ENCODE measurements around the gene IL25.
"Not testable (repeated sequence)": the region's sequence is repeated elsewhere in the genome, so short reads cannot be mapped to it uniquely, and the experiment has no call there.

The IL25 gene

DNA sequence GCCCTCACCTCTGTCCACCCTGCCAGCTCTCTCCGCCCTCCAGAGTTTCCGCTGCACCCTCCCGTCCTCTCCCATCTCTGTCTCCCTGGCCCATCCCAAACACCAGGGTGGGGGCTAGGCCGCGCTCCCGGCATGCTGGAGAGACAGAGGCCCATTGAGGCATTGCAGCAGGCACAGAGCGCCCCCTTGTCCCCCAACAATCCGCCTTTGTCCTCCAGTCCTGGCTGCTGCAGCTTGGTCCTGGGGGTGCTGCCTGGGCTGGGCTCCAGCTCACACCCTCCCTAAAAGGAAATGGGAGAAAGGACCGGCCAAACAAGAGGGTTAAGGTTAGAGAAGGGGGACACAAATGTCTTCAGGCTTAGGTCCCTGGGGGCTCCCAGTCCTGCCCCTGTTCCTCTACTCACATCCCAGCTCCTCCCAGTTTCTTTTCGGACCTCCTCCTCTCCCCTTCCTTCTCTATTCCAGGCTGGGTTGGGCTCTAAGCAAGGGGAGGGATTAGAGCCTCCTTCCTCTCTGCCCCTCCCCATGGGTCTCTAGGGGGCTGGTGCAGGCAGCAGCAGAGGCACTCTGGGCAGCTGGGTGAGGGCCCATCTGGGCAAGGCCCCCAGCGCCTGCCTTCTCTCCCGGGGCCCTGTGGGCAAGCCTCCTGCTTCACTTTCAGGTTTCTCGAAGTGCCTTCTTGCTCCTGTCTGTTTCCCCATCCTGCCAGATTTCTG lies 4.0 kb downstream of the IL25 start, which contains the start of gene CMTM5:
Gene CMTM5, plus strand, starts transcription at position 565 of the 716 bp plus-strand sequence. CDS start 206 bp downstream, outside the sequence.
- DNase-seq: no peak

DNA sequence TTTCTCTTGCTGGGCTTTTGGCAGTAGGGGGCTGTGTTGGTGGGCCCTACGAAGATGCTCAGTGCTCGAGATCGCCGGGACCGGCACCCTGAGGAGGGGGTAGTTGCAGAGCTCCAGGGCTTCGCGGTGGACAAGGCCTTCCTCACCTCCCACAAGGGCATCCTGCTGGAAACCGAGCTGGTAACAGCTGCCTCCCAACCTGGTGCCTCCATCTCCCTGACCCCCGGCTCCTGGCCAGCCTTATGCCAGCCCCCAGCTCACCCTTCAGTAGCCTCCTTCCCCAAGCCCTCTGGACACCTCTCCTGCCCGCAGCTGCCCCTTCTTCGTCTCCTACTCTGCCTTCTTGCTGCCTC lies 4.6 kb downstream of the IL25 start:
- DNase-seq: no peak

DNA sequence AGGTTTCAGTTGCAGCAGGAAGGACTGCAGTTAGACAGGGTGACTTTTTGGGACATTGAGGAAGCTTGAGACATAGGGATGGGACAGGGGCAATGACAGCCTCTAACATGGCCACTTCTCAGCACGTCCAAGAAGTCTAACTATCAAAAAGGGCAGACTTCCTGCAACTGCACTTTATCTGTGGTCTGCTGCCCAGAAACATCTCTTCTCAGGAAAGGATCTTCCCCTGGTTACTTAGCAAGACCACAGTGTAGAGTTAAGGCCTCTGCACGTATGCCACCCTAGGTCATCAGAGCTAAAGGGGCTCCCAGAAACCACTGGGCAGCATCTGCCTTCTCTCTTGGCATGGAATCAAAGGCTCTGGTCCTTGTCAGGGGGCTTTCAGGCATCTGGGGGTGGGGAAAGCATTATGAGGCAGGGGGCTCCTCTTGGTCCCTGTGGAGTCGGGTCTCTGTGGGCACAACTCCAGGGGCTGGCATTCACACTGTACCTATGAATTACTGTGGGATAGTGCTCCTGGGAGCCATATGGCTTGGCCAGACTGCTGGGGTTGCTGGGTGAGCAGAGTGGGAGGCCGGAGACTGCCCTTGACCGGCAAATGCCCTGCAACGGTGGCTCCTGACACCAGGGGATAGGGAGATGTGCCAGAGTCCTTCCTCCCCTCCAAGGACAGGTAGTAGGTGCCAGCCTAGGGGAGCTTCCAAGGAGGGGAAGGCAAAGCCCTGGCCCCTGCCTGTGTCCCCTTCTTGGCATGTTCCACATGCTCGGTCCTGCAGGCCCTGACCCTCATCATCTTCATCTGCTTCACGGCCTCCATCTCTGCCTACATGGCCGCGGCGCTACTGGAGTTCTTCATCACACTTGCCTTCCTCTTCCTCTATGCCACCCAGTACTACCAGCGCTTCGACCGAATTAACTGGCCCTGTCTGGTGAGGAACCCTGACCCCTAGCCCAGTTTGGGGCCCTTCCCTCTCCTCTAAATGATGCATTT lies 5.3 kb downstream of the IL25 start:
- no peak for DNase-seq

DNA sequence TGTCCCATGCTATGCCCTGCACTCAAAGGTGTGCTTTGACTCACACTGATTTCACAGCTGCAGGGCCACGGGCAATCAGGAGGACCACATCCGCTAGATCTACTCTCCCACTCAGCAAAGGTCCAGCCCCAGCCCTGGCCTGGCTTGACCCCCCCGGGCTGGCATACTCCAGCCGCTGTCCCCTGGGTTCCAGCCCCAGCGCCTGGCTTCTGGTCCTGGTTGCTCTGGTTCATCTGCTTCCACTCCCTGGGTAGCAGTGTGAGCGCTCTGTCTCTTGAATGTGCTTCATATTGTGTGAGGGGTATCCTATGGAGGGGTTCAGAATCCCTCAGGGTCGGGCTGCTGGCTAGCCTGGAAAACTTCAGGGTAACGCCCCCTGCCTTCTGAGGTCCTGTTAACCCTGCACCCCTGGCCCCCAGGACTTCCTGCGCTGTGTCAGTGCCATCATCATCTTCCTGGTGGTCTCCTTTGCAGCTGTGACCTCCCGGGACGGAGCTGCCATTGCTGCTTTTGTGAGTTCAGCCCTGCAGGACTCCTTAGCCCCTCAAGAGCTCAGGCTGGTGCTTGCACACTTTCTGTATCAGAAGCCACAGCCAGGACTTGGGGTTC lies 6.1 kb downstream of the IL25 start:
- no peak for DNase-seq

DNA sequence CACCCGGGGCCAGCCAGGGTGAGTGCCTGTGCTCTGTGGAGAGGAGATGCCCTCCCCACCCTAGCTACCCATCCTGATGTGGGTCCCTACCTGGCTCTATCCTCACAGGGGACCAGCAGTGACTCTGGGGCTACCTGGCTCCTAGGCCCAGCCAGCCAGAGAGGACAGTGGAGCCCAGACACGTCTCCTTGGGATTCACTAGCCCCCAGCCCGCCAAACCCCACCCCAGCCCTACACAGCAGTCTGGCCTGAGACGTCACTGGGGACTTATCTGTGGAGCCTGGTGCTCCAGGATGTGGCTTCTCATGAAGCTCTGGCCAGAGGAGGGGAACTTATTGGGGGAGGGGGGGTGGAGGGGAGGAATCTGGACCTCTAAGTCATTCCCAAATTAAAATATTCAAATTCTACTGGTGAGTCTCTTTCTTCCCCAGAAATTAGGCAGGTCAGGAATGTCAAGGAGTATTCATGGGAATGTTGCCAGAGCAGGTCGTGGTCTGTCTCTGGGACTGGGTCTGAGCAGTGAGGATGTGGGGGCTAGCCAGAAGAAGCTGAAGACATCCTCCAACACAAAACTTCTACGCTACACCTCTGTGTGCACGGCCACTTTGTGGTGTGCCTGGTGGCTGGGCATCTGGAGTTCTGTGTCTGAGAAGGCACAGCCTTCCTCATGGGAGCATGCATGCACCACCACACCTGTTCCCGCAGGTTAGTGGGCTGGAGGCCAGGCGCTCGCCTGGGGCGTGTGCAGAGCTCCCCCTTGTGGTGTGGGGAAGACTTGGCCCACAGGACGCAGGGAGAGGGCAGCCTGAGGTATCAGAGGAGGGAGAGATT lies 7.0 kb downstream of the IL25 start:
- peak; percentile 62 for DNase-seq

DNA sequence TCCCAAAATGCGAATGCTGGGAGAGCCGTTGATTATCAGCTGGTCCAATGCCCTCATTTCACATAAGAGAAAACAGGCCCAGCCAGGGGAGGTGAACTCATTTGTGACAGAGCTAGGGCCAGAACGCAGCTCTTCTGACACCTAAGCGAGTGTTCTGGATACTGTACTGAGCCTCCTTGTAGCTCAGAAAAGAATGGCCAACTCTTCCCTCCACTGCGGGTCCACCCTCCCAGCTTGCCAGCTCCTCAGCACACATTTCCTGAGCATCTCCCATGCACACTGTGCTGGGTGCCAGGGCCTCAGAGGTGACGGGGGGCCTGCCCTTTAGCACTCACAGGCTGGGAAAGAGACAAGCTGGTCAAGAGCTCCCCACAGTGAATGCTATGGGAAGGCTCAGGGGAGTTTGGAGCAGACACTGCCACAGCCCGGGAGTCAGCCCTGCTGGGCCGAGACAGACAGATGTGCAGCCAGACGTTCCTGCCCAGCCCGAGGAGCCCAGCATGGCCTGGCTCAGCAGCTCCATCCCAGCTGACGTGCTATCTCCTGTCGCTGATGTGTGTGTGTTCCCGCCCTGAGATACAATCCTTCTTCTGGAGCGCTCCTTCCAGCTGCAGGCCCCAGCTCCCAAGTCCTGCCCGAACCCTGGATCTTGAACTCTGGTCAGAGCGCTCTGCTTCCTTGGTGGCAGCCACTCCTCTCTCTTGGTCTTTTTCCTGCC lies 7.7 kb downstream of the IL25 start:
- no peak for DNase-seq

DNA sequence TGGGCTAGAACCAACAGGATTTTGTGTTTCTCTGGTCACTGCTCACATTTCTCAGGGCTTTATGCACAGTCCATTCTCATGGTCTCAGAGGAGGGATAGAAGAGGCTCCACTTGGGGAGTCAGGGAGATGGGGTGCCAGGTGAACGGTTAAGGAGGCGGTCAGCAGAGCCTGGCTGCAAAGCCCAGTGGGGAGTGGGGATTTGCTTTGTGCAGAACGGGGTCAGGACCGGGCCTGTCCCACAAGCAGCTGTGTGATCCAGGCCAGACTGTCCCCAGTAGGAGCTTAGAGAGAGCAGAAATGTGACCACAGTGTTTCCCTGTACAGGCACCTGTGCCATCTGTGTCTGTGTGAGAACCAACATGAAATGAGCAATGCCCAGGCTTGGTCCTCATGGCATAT lies 8.4 kb downstream of the IL25 start:
- no peak for DNase-seq

DNA sequence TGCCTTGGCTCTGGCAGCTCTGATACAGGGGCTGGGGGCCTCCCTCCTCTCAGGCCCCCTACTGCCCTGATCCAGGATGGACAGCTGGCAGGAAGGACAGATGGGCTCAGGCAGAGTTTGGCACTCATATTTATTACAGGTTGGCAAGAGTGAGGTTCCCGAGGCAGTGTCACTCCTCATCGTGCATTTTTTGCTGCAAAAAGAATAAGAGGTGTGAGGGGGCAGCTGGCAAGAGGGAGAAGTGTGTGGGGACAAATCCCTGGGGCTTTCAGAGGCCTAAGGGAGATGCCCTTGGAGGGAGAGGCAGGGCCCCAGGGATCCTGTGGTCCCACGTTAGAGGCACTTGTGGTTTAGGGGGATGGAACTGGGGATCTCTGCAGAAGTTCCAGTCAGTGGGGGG lies 9.3 kb downstream of the IL25 start:
- DNase-seq: no peak

DNA sequence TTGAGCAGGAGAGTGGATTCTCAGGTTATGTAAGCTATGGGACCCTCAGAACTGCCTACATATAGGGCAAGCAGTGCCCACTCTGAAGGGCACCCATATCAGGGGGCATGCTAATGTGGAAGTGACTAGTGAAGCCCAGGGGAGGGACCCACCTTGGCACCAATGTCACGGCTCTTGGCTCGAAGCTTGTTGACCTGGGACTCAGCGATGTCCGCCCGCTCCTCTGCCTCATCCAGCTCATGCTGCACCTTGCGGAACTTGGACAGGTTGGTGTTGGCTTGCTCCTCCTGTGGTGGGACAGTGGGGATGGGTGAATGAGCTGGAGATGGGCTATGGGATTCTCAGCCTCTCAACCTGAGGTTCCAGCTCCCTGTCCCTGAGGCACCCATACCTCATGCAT lies 9.7 kb downstream of the IL25 start:
- DNase-seq: no peak

DNA sequence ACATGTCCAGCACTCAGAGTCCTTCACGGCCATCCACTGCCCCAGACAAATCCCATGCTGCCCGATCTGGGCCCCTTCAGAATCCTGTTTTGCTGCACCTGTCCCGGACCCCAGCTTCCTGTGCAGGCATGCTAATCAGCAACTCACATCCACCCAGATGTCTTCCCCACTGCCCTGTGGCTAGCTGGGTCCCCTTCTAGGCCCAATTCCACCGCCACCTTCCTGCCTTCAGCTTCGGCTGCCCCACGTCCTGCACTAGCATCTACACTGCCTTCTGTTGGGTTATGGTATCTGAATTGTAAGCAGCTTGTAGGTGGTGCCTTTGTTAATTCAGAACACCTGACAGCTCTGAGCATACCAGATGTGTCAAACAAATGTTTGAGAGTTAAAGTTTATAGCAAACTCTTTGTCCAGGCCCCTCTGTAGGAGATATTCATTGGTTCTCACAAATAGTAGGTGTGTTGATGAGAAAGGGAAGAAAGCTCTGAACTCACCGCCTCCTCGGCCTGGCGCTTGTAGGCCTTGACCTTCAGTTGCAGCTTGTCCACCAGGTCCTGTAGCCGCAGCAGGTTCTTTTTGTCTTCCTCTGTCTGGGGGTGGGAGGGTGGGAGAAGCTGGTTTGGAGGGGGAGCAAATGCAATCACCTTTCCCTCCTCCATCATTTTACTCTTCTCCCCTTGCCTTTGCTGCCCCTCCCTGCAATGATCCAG lies 10.3 kb downstream of the IL25 start:
- no peak for DNase-seq

DNA sequence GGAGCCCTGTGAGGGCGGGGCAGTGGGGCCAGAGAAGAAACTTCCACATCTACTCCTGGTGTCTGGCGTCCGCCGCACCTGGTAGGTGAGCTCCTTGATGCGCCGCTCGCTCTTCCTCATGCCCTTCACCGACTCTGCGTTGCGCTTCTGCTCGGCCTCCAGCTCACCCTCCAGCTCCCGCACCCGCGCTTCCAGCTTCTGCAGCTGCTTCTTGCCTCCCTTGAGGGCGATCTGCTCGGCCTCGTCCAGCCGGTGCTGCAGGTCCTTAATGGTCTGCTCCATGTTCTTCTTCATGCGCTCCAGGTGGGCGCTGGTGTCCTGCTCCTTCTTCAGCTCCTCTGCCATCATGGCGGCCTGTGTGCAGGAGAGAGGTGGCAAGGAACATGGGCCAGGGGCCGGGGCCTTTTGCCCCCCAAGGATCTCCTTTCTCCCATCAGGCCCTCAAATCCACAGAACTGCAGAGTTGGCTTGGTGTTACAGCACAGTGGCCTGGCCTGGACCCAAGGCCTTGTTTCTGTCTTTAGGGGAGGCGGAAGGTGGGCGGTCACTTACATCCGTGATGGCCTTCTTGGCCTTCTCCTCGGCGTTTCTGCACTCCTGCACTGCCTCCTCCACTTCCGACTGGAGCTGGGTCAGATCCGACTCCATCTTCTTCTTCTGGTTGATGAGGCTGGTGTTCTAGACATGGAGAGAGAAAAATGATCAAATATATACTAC lies 11.9 kb downstream of the IL25 start:
- DNase-seq: no peak

DNA sequence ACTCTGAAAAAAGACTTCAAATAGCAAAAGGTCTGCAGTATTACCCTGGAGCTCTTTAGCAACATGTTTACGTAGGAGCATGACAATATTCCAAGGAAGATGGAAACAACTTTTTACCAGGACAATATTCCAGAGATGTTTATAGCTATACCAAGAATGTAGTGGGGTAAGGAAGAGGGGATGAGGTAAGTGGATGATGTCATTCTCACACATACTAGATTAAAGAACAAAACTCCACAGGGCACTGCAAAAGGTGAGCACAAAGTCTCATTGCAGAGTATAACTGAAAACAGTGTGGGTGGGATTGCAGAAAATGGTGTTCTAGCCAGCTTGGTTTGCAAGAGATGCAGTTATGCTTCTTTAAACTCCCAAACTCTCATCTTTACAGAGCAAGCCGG lies 12.6 kb downstream of the IL25 start:
- DNase-seq: no peak

DNA sequence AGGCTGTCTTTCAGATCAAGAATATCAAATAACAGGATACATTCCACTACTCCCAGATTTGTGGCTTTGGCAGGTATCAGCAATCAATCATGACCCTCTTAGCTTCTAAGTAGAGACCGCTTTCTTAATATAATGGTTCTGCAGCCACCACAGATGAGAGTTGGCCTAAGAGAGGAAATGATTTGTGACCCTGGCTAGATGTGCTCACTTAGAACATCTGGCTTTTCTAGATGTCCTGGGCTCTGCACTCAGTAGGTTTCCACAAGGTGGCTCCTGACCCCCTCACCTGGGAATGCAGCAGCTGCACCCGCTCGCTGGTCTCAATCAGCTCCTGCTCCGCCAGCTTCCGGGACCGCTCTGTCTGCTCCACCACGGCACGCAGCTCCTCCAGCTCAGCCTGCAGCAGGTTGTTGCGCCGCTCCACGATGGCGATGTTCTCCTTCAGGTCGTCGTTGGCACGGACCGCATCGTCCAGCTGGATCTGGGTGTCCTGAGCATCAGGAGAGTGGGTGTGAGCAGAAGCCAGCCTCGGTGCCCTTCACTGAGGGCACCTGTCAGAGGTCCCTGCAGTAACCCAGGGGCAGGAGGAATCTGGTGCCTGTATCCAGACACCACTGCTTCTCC lies 13.1 kb downstream of the IL25 start:
- DNase-seq: no peak

DNA sequence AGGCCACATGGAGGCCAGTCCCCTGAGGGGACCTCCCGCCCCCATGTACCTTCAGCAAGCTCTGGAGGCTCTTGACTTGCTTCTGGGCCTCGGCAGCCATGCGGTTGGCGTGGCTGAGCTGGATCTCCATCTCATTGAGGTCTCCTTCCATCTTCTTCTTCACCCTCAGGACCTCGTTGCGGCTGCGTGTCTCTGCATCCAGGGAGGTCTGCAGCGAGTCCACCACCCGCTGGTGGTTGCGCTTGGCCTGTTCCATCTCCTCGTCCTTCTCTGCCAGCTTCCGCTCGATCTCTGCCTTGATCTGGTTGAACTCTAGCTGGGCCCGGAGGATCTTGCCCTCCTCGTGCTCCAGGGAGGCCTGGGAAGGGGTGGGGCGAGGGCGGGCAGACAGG lies 13.7 kb downstream of the IL25 start:
- not testable (repeated sequence) for DNase-seq

DNA sequence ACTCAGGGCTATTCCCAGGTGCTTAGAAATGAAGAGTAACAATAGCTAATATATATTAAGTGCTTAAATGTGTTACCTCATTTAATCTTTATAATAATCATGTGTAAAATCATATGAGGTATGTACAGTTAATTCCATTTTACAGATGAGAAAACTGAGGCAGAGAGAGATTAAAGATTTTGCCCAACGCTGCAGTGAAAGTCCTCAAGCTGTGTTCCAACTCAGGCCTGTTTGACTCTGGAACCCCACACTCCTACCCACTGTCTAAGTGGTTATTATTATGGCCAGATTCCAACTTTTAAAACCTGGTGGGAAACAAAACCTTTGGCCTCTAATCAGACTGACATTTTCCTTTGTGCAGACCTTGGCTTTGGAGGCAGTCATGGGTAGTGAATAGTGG lies 14.4 kb downstream of the IL25 start:
- DNase-seq: no peak

DNA sequence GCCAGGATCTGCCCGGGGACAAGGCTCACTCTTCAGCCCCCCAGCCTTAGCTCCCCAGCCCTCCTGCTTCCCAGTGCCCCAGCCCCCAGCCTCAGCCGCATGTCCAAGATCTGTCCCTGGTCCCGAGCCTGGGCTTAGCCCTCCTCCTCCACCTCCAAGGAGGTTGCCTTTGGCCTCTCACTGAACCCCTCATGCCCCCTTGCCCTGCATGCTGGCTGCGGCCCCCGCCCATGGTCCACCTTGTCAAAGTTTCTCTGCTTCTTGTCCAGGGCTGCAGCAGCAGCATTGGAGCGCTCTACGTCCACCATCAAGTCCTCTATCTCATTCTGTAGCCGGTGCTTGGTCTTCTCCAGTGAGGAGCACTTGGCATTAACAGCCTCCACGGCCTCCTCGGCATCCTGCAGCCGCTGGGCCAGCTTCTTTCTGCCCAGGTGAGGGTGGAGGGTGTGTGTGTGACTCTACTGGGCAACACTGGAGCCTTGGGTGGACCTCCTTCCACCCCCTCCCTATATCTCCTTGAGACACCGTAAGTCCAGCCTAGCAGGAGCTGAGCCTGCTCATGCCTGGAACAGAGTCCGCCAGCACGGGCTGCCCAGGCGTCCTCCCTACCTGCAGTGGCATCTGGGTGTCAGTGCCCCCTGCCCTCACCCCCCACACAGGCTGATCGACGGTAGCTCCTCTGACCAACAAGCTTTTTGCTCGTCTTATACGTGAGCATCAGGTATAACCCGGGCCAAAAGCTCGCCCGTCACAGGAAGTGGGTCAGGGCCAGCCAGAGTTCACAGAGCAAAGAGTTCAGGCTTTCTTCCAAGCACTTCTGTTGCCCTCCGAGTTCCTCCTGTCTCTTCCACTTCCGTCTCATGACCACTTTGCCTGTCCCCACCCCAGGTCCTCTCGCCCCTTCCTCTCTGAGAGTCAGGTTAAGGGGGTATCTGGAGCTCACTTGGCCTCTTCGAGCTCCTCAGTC lies 15.6 kb downstream of the IL25 start:
- no peak for DNase-seq

DNA sequence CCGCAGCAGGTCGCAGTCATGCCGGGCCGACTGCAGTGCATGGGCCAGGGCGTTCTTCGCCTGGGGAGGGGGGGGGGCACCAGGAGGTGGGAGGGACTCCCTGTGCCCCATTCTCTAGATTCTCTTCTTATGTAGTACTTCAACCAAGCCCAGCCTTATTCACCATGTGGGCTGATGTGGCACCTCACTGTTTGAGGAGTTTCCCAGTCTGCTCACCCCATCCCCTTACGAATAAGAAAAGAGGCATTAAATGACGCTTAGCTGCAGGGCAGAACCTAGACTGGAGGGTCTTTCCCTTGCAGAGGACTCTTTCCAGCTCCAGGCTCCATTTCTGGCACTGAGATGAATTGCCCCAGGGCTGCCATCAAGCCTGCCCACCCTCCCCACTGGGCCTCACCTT lies 16.4 kb downstream of the IL25 start:
- no peak for DNase-seq

DNA sequence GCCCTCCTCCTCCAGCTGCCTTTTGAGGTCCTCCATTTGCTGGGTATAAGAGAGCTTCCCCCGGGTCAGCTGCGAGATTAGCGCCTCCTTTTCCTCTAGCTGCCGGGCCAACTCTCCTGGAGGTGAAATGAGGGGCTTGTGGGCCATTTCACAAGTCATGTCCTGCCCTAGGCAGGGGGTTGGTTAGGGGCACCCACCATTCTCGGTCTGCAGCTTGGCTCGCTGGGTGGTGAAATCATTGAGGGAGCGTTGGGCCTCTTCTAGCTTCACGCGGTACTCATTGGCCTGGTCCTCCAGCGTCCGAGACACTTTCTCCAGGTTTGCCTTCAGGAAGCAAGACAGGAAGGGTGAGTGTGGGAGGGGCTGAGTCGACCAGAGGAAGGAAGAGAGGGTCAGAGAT lies 16.8 kb downstream of the IL25 start:
- no peak for DNase-seq

DNA sequence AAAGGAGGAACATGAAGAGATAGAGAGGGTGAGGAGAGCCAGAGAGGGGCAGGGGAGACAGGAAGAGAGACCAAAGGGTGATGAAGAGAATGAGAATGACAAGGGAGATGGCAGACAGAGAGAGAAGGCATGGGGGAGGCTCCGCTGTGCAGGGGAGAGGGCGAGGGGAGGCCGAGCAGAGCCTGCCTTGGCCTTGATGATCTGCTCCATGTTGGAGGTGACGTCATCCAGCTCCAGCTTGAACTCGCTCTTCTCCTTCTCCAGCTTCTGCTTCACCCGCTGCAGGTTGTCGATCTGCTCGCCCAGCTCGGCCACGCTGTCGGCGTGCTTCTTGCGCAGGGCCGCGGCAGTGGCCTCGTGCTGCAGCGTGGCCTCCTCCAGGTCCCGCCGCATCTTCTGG lies 17.3 kb downstream of the IL25 start:
- not testable (repeated sequence) for DNase-seq
